Stimulated activated CD4-positive, alpha-beta T cell treated with anti-CD3 and anti-CD28 coated beads, Interleukin-2, amount 100 ng/mL, for 4 hours (primary cell): ENCODE data around the gene SMLR1.
"Not testable (repeated sequence)": the region's sequence is repeated elsewhere in the genome, so short reads cannot be mapped to it uniquely, and the experiment has no call there.

Source experiments
- DNase-seq: peaks from one replicate; pipeline ENCODE4 v3.0.0-alpha.2; 2020; ENCODE audit warnings: low read depth

Gene SMLR1

DNA sequence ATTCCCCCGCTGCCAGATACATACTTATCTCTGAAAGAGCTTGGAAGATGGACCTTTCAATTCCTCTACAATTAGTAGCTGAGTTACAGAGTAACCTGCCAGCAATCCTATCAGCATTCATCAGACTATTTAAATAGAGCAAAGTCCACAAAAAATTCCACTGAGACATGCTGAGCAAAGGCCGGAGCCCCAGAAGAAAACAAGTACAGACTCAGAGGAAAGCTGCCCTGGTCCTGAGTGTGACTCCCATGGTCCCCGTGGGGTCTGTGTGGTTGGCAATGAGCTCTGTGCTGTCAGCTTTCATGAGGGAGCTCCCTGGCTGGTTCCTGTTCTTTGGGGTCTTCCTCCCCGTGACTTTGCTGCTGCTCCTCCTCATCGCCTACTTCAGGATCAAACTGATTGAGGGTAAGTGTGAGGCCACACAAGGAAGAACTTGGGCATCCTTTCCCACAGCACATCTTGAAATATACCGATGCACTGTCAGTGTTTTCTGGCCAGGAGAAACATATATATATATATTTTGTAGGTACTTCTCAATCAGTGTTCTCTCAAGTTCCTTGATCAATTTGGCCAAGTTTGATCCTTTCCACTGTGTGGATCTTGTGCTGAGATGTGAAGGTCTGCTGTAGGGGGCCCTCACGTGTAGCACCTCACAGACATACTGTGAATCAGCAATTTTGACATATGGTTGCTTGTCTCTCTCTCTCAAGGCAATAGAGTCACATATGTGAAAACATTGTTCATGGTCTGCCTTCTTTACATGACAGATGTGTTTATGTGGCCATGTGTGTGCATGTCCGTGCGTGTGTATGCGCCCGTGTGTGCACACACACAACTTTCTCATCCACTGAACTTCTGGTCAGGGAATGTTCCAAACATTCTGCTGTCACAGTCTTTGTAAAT, at the start of gene SMLR1:
SMLR1 (plus strand) TSS at position 160 of the 903 bp plus-strand sequence; CDS start at position 168, 8 bp downstream.
- DNase-seq: no peak

GRCh38 chr6:130778946-130779657, 48.1 kb upstream of the SMLR1 start:
- DNase-seq: no peak

DNA sequence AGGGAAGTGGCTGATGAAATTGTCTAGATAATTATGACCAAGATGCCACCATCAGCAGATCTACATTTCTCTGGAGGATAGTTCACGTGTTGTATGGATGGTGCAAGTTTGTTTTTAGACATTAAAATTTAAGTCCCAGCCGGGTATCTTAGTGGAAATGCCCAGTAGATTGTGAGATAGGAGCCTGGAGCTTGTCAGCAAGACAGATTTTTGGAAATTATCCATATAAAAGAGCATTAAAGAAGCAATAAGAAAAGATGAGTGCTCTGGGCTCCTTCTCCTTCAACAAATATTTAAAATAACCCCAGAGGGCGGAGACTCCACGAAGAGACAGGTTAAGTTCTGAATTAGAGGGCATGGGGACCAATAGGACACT, 47.6 kb upstream of the SMLR1 start:
- no peak for DNase-seq

DNA sequence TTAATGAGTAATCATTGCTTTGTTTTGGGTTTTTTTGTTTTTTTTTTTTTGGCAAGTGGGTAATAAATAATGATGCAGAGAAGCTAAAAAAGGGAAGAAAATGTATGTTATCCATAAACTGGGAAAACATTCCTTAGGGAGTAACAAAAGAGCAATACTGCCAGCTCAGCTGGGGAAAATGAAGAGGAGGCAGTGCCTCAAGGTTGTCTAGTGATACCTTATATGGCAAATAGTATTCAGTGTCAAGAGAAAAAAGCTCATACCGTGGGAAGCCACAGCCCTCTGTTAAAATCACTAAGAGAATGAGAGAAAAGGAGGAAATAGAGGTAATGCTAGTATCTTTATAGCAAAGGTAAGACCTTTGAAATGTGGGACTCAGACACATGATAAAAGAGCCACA, 47.1 kb upstream of the SMLR1 start:
- DNase-seq: no peak

DNA sequence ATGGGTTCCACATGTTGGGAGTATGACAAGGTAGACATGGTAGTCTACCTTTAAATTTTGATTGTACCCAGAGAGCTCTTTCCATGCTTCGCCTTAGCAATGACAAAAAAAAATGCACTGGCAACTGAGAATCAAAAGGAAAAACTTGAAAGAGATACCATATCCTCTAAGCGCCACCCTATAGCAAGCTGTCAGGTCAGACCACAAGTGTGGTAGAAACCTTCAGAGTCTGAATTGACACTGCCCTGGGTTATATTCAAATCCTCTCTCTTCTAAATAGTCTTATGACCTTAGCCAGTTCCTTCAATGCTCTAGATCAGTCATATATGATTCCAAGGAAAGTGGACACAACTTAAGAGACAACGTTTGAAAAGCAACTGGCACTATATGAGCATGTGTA, 45.6 kb upstream of the SMLR1 start:
- DNase-seq: no peak

- no peak for DNase-seq
These were observed 43.6 kb upstream of the SMLR1 start for GRCh38 chr6:130783416-130784107.

DNA sequence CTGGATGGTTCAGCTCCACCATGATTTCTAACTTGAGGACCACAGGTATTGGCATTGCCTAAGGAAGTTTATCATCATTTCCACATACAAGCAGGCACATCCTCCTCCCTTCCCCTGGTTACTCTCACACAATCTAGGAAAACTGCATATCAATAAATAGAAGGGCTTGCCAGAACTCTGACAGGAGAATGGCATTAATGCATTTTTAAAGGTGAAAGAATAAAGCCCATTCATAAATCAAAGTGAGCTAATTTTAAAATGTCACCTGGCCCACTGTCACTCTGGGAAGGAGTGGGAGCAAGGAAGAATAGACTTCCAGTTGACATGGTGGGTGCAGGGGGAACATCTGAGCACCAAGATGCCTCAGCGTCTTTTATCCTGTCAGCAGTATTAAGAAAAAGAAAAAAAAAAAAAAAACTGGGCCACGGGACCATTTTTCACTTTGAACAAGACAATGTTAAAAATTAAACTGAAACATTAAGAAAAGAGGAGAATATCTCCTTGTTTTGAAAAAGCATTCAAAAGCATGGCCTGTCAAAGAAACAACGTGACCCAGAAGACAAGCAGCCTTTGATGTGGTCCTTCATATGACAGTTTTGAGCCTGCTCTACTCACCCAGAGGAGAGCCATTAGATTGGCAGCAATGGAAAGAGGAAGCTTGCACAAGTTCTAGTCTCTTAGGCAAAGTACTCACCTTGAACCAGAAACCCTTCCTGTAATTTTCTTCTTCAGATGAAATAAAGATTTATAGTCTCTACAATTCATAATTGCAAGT, 39.3 kb upstream of the SMLR1 start:
- no peak for DNase-seq

- DNase-seq: no peak
These were observed 38.3 kb upstream of the SMLR1 start for GRCh38 chr6:130788954-130789353.

GRCh38 chr6:130794010-130794697, 33.1 kb upstream of the SMLR1 start:
- no peak for DNase-seq

DNA sequence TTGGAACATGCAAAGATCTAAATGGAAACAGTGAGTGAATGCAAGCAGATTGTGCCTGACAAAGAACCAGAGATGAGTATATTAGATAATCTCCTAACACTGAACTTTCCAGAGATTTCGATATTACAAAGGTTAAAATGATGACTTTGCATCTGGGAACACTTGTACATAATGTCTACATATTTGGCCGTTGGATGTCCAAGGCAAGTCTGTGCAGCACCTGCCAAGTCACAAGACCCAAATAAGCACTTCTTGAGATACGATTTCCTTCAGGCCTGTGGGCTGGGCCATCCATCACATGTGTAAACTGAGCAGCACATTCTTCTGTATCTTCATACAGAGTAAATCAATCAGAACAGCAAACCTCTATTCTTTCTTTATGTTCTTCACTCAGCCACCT, 32.5 kb upstream of the SMLR1 start:
- DNase-seq: no peak

- no peak for DNase-seq
These were observed 30.8 kb upstream of the SMLR1 start for GRCh38 chr6:130796313-130796905.

DNA sequence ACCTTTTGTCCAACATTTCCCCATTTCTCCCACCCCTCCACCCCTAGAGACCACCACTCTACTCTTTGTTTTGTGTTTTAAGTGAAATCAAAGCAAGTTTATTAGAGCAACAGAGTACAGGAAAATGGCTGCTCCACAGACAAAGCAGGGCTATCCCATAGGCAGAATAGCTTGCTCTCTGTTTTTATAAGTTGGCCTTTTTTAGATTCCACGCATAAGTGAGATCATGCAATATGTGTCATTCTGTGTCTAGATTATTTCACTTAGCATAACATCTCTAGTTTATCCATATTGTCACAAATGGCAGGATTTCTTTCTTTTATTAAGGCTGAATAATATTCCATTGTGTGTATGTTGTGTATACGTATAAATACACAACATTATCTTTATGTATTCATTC, 30.1 kb upstream of the SMLR1 start:
- DNase-seq: no peak

DNA sequence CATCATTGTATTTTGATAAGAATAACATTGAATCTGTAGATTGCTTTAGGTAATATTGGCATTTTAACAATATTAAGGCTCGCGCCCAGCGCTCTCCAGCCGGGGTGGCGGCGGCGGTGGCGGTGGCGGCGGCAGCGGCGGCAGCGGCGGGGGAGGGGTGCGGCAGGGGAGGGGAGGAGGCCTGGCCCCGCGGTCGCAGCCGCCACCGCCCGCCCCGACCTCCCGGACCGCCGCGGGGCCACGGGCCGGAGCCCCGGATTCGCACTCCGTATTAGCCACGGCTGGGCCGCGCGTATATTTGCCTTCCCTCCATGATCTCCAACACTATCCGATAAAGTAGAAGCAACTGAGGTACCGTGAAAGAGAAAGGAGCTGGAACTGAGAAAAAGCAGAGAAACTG, 25.8 kb upstream of the SMLR1 start:
- not testable (repeated sequence) for DNase-seq

DNA sequence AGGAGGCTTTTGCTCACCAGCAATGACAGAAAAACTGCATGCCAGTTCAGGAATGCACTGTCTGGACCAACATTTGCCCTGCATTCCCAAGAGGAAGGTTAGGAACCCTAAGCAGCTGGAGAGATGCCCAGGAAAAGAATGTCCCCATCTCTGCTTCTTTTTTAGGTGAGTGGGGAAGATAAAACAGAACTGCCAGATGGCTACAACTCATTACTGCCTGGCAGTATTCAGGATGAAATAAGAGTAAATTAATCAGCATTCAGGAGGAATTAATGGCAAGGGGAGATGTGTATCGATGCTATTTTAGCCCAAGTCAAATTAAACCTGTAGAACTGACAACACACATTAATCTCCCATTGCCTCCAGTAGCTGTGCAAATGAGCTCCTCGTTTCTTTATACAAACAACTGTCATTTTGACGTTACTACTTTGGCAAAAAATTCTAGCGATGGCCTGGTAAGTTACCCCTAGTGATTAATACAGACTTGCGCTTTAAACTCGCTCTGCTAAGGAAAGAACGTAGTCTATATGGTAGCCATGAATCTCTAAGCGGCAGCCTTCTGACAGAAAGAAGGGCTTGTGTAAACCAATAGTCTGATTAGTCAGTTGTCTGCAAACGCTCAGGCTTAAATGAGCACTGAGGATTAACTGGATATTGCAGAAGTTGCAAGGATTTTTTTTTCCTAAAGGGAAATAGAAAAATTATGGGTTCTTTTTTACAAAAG, 16.7 kb upstream of the SMLR1 start:
- DNase-seq: no peak

GRCh38 chr6:130811932-130812331, 15.3 kb upstream of the SMLR1 start:
- DNase-seq: no peak

- no peak for DNase-seq
These were observed 12.7 kb upstream of the SMLR1 start for GRCh38 chr6:130814506-130814905.

DNA sequence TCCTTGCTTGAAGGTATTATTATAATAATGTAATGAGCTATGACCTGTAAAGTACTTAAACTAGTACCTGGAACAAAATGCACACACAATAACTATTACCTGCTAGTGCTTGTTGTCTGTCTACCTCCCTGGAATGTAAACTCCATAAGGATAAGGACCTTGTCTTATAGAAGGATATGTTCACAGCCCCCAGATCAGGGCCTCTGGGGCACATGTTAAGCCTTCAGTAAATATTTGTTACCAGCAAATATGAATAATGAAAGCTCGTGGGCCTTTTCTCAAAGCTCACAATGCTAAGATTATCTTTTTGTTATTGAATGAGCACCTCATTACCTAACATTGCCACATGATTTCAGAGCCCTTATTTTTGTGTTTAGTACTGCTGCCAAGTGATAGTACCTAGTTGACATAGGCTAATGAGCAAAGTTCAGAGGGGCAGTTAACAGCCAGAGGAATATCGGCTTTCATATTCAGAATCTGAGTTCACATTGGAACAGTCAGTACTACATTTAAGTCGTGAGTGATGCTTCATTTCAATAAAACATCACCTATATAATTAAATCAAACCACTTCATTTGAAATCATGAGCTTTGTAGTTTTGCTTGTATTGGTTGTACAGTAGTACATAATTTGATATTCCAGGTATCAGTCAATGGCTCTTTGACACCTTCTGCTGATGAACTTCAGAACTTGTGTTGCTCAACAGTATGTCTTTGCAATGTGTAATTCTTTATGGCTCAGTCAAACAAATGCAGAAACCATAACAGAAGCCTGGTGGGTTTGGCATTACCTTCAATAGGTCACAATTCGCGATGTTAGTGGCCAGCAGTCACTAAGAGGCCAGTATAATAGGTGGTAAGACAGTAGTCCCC, 11.8 kb upstream of the SMLR1 start:
- DNase-seq: no peak

DNA sequence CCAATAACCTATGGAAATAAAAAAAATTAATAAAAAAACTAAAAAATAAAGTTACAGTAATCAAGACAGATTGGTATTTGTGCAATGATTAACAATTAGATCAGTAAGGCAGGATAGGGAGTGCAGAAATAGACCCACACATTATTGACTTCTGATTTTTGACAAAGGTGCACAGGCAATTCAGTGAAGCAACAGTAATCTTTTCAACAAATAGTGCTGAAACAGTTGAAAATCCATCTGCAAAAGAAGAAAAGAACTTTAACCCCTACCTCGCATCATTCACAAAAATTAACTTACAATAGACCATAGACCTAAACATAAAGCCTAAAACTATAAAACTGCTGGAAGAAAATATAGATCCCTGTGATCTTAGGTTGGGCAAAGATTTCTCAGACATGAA, 4.5 kb upstream of the SMLR1 start:
- DNase-seq: no peak

GRCh38 chr6:130824978-130825694, 2.1 kb upstream of the SMLR1 start:
- DNase-seq: no peak
